Mesothelial cell of epicardium (in vitro differentiated cells): ENCODE measurements around the gene LOXL3. TPM values are rescaled to one million over a fixed set of nuclear protein-coding genes. Genes with fewer than 3 reads are reported as not detected.

Source experiments
- DNase-seq, 2 experiments: peaks; one replicate each; pipeline ENCODE4 v3.0.0; 2021; ENCODE audit warnings: low spot score in 2 of 2; ENCODE audit not compliant: unreplicated experiment in 2 of 2
- H3K27ac Mint-ChIP-seq: 2 replicates; pipeline ENCODE4 v1.8.0; 2021; ENCODE audit warnings: mixed read lengths
- H3K27me3 Mint-ChIP-seq: 2 replicates; pipeline ENCODE4 v1.8.0; 2021; ENCODE audit warnings: low read depth, mixed read lengths
- H3K36me3 Mint-ChIP-seq: 2 replicates; pipeline ENCODE4 v1.8.0; 2021; ENCODE audit warnings: mixed read lengths
- H3K4me1 Mint-ChIP-seq: 2 replicates; pipeline ENCODE4 v1.8.0; 2021; ENCODE audit warnings: mixed read lengths
- H3K4me3 Mint-ChIP-seq: 2 replicates; pipeline ENCODE4 v1.8.0; 2021; ENCODE audit warnings: mild to moderate bottlenecking, moderate library complexity, mixed read lengths
- H3K9me3 Mint-ChIP-seq: 2 replicates; pipeline ENCODE4 v1.8.0; 2021; ENCODE audit warnings: mixed read lengths
- total RNA-seq: library from RNA; stranded (reverse); gene quantifications from 3 replicates; pipeline ENCODE4 v1.2.1, GENCODE V29; 2021
- TF ChIP-seq, protein P1 (sequence below): fragments of 200-600 bp; sonication (generic); IDR thresholded peaks from one replicate; pipeline ENCODE4 v1.5.0; 2021; ENCODE audit warnings: antibody characterized with exemption; ENCODE audit not compliant: unreplicated experiment

The LOXL3 gene
- total RNA-seq, 1 donor from 2014 or later: 26.7 TPM

DNA sequence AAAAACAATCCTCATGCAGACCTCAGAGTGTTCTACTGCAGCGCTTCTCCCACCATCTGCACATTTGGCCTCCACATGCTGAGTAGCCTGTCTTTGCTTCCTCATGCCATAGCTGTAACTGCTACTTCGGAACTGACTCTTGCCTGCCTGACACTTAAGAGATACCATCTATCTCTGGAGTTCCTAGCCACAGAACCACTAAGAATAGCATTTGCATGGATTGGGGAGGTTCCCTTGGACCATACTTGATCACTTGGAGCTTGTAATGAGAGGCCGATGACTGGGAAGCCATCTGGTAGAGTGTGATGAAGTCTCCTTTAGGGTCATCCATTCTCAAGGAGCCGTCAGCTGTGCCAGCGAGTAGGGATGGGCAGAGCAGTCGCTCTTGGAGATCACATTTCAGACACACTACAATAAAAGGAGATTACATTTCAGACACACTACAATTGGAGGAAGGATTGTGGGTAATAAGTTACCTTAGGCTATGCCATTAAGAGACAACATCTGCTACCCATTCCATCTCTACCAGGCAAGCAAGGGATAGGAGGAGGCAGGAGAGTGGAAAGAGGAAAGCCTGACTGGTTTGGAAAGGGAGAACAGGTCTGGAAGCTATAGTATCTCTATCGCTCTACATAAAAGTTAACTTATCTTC is 22.6 kb upstream of the LOXL3 start:
- H3K9me3 Mint-ChIP-seq: no peaks in the 10 kb centered on the region
- no peak for DNase-seq
- TF ChIP-seq, protein P1, sequence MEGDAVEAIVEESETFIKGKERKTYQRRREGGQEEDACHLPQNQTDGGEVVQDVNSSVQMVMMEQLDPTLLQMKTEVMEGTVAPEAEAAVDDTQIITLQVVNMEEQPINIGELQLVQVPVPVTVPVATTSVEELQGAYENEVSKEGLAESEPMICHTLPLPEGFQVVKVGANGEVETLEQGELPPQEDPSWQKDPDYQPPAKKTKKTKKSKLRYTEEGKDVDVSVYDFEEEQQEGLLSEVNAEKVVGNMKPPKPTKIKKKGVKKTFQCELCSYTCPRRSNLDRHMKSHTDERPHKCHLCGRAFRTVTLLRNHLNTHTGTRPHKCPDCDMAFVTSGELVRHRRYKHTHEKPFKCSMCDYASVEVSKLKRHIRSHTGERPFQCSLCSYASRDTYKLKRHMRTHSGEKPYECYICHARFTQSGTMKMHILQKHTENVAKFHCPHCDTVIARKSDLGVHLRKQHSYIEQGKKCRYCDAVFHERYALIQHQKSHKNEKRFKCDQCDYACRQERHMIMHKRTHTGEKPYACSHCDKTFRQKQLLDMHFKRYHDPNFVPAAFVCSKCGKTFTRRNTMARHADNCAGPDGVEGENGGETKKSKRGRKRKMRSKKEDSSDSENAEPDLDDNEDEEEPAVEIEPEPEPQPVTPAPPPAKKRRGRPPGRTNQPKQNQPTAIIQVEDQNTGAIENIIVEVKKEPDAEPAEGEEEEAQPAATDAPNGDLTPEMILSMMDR: no peak
- H3K4me1 Mint-ChIP-seq: no peaks in the 10 kb centered on the region
- no peaks in the 10 kb centered on the region for H3K27me3 Mint-ChIP-seq
- no peak overlapping the region for H3K4me3 Mint-ChIP-seq
- H3K36me3 Mint-ChIP-seq: no peaks in the 10 kb centered on the region
- H3K27ac Mint-ChIP-seq: no peak overlapping the region

DNA sequence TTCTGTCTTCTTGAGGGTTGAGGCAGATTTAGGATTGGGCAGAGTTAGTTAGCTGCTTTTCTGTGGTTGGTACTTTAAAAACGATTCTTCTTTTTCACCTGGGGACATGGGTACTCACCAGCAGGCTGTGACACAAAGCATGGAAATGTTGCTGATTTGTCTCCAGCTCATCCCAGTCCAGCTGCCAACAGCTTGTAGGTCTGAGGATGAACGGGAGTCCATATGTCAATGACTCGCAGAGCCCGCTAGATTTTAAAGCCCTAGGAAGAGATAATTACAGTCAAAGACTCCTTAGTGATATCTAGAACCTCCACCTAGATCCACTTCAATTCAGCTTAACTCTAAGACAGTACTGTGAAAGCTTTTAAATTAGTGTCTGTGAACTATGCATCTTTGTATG is 21.6 kb upstream of the LOXL3 start:
- no peak overlapping the region for H3K4me3 Mint-ChIP-seq
- H3K4me1 Mint-ChIP-seq: no peaks in the 10 kb centered on the region
- no peaks in the 10 kb centered on the region for H3K27me3 Mint-ChIP-seq
- H3K27ac Mint-ChIP-seq: no peak overlapping the region
- H3K9me3 Mint-ChIP-seq: no peaks in the 10 kb centered on the region
- no peak for DNase-seq
- TF ChIP-seq, protein P1: no peak
- no peaks in the 10 kb centered on the region for H3K36me3 Mint-ChIP-seq

DNA sequence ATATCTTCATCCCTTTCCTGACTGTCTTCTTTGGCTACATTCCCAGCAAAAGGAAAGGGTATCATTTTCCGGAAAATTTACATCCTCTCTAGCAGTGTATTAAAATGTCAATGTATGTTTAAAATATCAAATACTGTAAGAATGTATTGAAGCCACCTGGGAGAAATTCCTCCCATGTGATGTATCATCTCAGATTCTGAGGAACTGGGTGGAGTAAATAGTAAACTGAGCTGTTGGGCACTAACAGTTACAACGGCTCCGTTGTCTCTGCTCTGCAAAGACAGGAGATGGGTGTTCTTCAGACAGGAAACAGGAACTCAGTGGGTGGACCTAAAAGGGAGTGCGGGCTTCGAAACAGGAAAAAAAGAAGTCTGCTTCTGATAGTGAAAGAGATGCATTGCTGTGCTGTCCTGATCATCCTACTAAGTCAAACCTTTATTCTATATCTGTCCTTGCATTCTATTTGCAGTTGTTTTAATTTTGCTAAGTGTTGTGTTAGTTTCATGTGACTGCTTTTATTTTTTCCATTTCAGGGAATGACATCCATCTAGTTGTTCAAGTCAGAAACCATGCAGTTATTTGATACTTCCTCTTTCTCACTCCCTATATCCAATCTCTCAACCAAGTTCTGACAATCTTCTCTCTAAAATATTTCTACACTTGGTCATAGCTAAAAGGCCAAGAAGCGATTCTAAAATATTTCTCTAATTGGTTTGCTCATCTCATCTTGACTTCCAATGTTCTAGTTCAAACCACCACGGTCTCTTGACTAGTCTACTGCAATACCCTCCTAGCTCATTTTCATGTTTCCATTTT is 20.2 kb upstream of the LOXL3 start:
- no peak overlapping the region for H3K4me3 Mint-ChIP-seq
- no peaks in the 10 kb centered on the region for H3K36me3 Mint-ChIP-seq
- no peaks in the 10 kb centered on the region for H3K9me3 Mint-ChIP-seq
- H3K27ac Mint-ChIP-seq: no peak overlapping the region
- no peaks in the 10 kb centered on the region for H3K4me1 Mint-ChIP-seq
- H3K27me3 Mint-ChIP-seq: no peaks in the 10 kb centered on the region
- TF ChIP-seq, protein P1: no peak
- no peak for DNase-seq

DNA sequence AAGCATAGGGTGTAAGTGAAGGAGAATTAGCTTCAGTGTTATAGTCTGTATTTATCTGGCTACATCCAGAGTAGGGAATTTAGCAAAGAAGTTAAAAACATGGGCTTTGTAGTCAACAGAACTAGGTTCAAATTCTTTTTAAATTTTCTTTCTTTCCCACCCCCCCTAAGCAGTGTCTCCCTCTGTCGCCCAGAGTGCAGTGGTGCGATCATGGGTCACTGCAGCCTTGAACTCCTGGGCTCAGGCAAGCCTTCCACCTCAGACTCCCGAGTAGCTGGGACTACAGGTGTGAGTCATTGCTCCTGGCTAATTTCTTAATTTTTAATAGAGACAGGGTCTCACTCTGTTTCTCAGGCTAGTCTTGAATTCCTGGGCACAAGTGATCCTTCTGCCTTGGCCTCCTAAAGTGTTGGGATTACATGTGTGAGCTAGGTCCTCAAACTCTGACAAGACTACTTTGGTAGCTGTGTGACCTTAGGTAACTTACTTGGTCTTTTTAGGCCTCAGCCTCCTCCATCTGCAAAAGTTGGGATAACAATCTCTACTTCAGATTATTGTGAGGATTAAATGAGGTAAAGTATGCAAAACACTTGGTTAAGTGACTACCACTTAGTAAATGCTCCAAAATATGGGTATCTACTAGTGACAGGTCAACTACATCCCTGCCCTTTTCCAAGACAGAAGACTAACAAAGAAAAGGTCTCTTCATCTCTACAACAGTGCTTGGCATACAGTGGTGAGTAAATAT is 18.6 kb upstream of the LOXL3 start:
- no peak overlapping the region for H3K27ac Mint-ChIP-seq
- H3K27me3 Mint-ChIP-seq: peaks cover 5% of the 10 kb centered on the region
- H3K9me3 Mint-ChIP-seq: no peaks in the 10 kb centered on the region
- peaks cover 3% of the 10 kb centered on the region for H3K36me3 Mint-ChIP-seq
- no peak overlapping the region for H3K4me3 Mint-ChIP-seq
- TF ChIP-seq, protein P1: no peak
- peaks cover 3% of the 10 kb centered on the region for H3K4me1 Mint-ChIP-seq
- no peak for DNase-seq

DNA sequence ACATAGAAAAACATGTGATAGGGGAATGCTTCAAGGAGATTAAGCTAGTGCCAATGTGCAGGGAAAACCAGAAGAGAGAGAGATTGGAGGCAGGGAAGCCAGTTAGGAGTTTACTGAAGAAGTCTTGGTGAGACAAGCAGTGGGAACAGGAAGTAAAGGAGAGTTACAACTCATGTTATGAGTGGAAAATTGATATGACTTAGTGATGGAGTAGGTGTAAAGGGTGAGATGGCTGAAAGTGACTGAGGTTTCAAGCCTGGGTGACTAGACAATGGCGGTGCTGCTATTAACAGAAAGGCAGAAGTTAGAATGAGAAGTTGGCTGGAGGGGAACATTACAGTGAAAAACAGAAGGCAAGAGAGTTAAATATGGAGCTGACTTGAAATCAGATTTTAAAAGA is 17.3 kb upstream of the LOXL3 start:
- TF ChIP-seq, protein P1: no peak
- no peaks in the 10 kb centered on the region for H3K9me3 Mint-ChIP-seq
- peaks cover 3% of the 10 kb centered on the region for H3K36me3 Mint-ChIP-seq
- peaks cover 5% of the 10 kb centered on the region for H3K27me3 Mint-ChIP-seq
- no peak overlapping the region for H3K27ac Mint-ChIP-seq
- no peak for DNase-seq
- H3K4me3 Mint-ChIP-seq: no peak overlapping the region
- peaks cover 3% of the 10 kb centered on the region for H3K4me1 Mint-ChIP-seq
